ENCODE results near the gene CACNB2. TPM values are rescaled to one million over a fixed set of nuclear protein-coding genes. Genes with fewer than 3 reads are reported as not detected.

The CACNB2 gene
- total RNA-seq, 1 experiment from 2014 or later = 0.07 TPM

DNA sequence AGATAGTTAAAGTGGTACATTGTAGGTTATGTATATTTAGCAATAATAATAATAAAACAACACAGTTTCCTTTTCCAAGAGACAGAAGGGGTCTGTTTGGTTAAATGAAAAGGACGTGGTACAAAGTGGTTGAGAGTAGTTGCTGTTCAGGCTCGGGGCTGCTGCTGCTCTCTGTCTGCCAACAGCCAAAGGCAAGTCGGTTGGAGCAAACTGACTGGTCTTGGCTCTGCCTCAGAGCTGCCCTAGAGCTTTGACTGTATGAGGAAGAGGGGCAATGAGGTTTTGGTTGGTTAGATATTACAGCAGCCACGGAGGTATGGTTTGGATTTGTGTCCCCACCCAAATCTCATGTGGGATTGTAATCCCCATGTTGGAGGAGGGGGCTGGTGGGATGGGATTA, 95.3 kb downstream of the CACNB2 start:
- intact Hi-C loops (cut with micrococcal nuclease) = no loop called here
- no peak for TF ChIP-seq EZH2phosphoT487 (IDR thresholded peaks at IDR 0.05; ENCODE audit: borderline replicate concordance, low read length)
- TF ChIP-seq, protein P1, sequence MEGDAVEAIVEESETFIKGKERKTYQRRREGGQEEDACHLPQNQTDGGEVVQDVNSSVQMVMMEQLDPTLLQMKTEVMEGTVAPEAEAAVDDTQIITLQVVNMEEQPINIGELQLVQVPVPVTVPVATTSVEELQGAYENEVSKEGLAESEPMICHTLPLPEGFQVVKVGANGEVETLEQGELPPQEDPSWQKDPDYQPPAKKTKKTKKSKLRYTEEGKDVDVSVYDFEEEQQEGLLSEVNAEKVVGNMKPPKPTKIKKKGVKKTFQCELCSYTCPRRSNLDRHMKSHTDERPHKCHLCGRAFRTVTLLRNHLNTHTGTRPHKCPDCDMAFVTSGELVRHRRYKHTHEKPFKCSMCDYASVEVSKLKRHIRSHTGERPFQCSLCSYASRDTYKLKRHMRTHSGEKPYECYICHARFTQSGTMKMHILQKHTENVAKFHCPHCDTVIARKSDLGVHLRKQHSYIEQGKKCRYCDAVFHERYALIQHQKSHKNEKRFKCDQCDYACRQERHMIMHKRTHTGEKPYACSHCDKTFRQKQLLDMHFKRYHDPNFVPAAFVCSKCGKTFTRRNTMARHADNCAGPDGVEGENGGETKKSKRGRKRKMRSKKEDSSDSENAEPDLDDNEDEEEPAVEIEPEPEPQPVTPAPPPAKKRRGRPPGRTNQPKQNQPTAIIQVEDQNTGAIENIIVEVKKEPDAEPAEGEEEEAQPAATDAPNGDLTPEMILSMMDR (conservative IDR thresholded peaks at IDR 0.05; ENCODE audit: low read depth, low read length) = no peak
- no peak for TF ChIP-seq EZH2 (IDR thresholded peaks at IDR 0.05; ENCODE audit: low read length, unreplicated experiment)

DNA sequence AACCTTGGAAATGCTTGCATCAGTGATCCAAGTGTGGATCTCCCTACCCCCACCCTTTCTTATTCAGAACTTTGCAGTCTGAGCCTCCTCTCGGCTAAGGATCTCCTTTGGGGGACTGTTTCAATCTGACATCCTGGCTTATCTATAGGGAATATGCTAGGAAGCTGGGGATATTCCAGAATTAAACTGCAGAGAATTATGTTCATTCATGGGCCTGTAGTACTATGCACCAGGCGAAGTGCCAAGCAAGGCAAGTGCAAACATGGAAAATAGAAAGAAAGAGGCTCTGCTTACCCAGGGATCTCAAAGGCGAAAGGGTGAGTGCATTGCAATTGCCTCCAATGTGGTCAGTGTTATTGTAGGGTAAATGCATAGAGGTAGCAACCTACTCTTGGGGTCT, 96.5 kb downstream of the CACNB2 start:
- Histone ChIP-seq H3K9ac (ENCODE audit: low read length) (no peak overlapping the region), H3K4me1 (ENCODE audit: insufficient read depth, low read length) (no peaks in the 10 kb centered on the region; the same call in 1 of the 2 replicates), H3K4me3 (ENCODE audit: low read length) (no peak overlapping the region), H3K4me2 (ENCODE audit: low read length) (no peak overlapping the region), H3K79me2 (ENCODE audit: low read length) (no peaks in the 10 kb centered on the region), H4K20me1 (ENCODE audit: low read length) (no peaks in the 10 kb centered on the region), H3K27ac (ENCODE audit: low read length) (no peak overlapping the region), H2AFZ (ENCODE audit: low read length) (no peak overlapping the region), H3K9me2 (replicated peaks; ENCODE audit: low read length) (no peaks in the 10 kb centered on the region), H3K27me3 (ENCODE audit: low read length) (no peaks in the 10 kb centered on the region), H3K36me3 (ENCODE audit: low read depth, low read length) (no peaks in the 10 kb centered on the region), H3F3A (ENCODE audit: low read length, unreplicated experiment) (no peaks in the 10 kb centered on the region), H3K9me3 (ENCODE audit: low read length) (no peaks in the 10 kb centered on the region)
- DNase-seq = no peak
- no peak for ATAC-seq
- ChIA-PET POLR2A (ENCODE audit: unreplicated experiment) (no interaction called here), CTCF (no interaction called here)
- intact Hi-C loops (cut with micrococcal nuclease) = no loop called here
- no TSS peak for BruUV-seq (replicated peaks)
- no peak for TF ChIP-seq EZH2phosphoT487 (IDR thresholded peaks at IDR 0.05; ENCODE audit: borderline replicate concordance, low read length)
- no peak for TF ChIP-seq EZH2 (IDR thresholded peaks at IDR 0.05; ENCODE audit: low read length, unreplicated experiment)
- TF ChIP-seq, protein P1 (conservative IDR thresholded peaks at IDR 0.05; ENCODE audit: low read depth, low read length) = no peak

More for the DNA sequence above, 95.3 kb downstream of the CACNB2 start:
- no peaks in the 10 kb centered on the region for H3K9me2 ChIP-seq (replicated peaks; ENCODE audit: low read length)
- H3K36me3 ChIP-seq (ENCODE audit: low read depth, low read length) = no peaks in the 10 kb centered on the region
- no peaks in the 10 kb centered on the region for H3F3A ChIP-seq (ENCODE audit: low read length, unreplicated experiment)
- H3K4me2 ChIP-seq (ENCODE audit: low read length) = no peak overlapping the region
- no peaks in the 10 kb centered on the region for H4K20me1 ChIP-seq (ENCODE audit: low read length)
- no peak overlapping the region for H3K9ac ChIP-seq (ENCODE audit: low read length)
- ChIA-PET POLR2A (ENCODE audit: unreplicated experiment) (no interaction called here), CTCF (no interaction called here)
- no TSS peak for BruUV-seq (replicated peaks)
- no peak for DNase-seq
- H3K27ac ChIP-seq (ENCODE audit: low read length) = no peak overlapping the region
- H3K4me1 ChIP-seq (ENCODE audit: insufficient read depth, low read length) = no peaks in the 10 kb centered on the region; the same call in 1 of the 2 replicates
- no peak overlapping the region for H2AFZ ChIP-seq (ENCODE audit: low read length)
- H3K9me3 ChIP-seq (ENCODE audit: low read length) = no peaks in the 10 kb centered on the region
- no peak for ATAC-seq
- H3K4me3 ChIP-seq (ENCODE audit: low read length) = no peak overlapping the region
- no peaks in the 10 kb centered on the region for H3K27me3 ChIP-seq (ENCODE audit: low read length)
- H3K79me2 ChIP-seq (ENCODE audit: low read length) = no peaks in the 10 kb centered on the region

DNA sequence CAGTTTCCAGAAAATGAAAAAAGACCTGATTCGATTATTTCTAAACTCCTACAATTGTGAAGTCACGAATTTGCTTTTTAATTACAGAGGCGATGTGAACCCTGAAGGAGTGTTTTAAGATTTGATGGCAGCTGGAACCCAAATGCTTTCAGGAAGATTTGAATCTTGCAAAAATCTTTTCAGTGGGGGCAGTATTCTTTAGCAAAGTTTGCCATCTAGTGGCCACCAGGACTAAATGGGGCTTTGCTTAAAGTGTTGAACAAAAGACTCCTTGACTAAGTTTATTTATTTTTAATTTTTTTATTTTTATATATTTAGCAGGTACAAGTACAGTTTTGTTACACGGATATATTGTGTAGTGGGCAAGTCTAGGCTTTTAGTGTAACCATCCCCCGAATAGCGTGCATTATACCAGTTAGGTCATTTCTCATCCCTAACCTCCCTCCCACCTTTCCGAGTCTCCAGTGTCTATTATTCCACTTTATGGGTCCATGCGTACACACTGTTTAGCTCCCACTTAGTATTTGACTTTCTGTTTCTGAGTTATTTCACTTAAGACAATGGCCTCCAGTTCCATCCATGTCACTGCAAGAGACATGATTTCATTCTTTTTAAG, 98.8 kb downstream of the CACNB2 start:
- H2AFZ ChIP-seq (ENCODE audit: low read length) = no peak overlapping the region
- peak; percentile 46 for DNase-seq
- no TSS peak for BruUV-seq (replicated peaks)
- no peaks in the 10 kb centered on the region for H3K36me3 ChIP-seq (ENCODE audit: low read depth, low read length)
- no peaks in the 10 kb centered on the region for H3K4me1 ChIP-seq (ENCODE audit: insufficient read depth, low read length)
- no peaks in the 10 kb centered on the region for H3K79me2 ChIP-seq (ENCODE audit: low read length)
- no peak overlapping the region for H3K4me2 ChIP-seq (ENCODE audit: low read length)
- POLR2A ChIA-PET (ENCODE audit: unreplicated experiment) = no interaction called here
- no peaks in the 10 kb centered on the region for H4K20me1 ChIP-seq (ENCODE audit: low read length)
- no peaks in the 10 kb centered on the region for H3F3A ChIP-seq (ENCODE audit: low read length, unreplicated experiment)
- no peak overlapping the region for H3K4me3 ChIP-seq (ENCODE audit: low read length)
- no peak overlapping the region for H3K9ac ChIP-seq (ENCODE audit: low read length)
- CTCF ChIA-PET = no interaction called here
- no peaks in the 10 kb centered on the region for H3K9me3 ChIP-seq (ENCODE audit: low read length)
- H3K9me2 ChIP-seq (replicated peaks; ENCODE audit: low read length) = no peaks in the 10 kb centered on the region
- no peak overlapping the region for H3K27ac ChIP-seq (ENCODE audit: low read length)
- intact Hi-C loops (cut with micrococcal nuclease) = no loop called here
- no peak for ATAC-seq
- TF ChIP-seq, protein P1 (conservative IDR thresholded peaks at IDR 0.05; ENCODE audit: low read depth, low read length) = peak; percentile 52
- TF ChIP-seq EZH2 (IDR thresholded peaks at IDR 0.05; ENCODE audit: low read length, unreplicated experiment) = no peak
- TF ChIP-seq EZH2phosphoT487 (IDR thresholded peaks at IDR 0.05; ENCODE audit: borderline replicate concordance, low read length) = no peak
- no peaks in the 10 kb centered on the region for H3K27me3 ChIP-seq (ENCODE audit: low read length)
